IMR-90 (cell line): Measurements from ENCODE around the gene ADIG. TPM values are rescaled to one million over a fixed set of nuclear protein-coding genes. Genes with fewer than 3 reads are reported as not detected.

ENCODE experiments used
- ATAC-seq: fragments of 200-7000 bp; cut with Tn5 transposase; 2 replicates; pipeline ENCODE4 v1.9.1; 2020; ENCODE audit warnings: low read depth, mild to moderate bottlenecking, moderate library complexity
- BruUV-seq: library from RNA; stranded (reverse); fragments of 400-500 nt; replicated peaks from 2 replicates; lab custom pipeline; 2021; lab: Mats Ljungman, UMichigan
- CTCF ChIA-PET: fragments of 300-600 bp; formaldehyde crosslinking; extraction: SDS; loops from one replicate; lab custom pipeline; 2021; ENCODE audit warnings: antibody characterized with exemption; lab: Yijun Ruan, JAX
- POLR2A ChIA-PET: fragments of 300-600 bp; sonication (Branson Sonifier 250); formaldehyde crosslinking; loops from one replicate; lab custom pipeline; 2022; ENCODE audit warnings: antibody characterized with exemption; ENCODE audit not compliant: unreplicated experiment; lab: Charles Lee
- DNase-seq: peaks from one replicate; pipeline ENCODE4 v3.0.0; 2013
- H2AFZ ChIP-seq: replicated peaks from 2 replicates; pipeline ENCODE3; 2013; ENCODE audit warnings: low read length, mild to moderate bottlenecking; ENCODE audit not compliant: poor library complexity
- H2AK5ac ChIP-seq: 2 replicates; pipeline ENCODE4 v1.6.1; 2013; ENCODE audit warnings: low read depth, low read length, inconsistent platforms
- H2AK9ac ChIP-seq: replicated peaks from 2 replicates; pipeline ENCODE3; 2013; ENCODE audit warnings: mild to moderate bottlenecking, low read depth, low read length, moderate library complexity; ENCODE audit not compliant: poor library complexity
- H2BK120ac ChIP-seq: 2 replicates; pipeline ENCODE4 v1.6.1; 2013; ENCODE audit warnings: low read depth, low read length, inconsistent platforms
- H2BK15ac ChIP-seq: 3 replicates; pipeline ENCODE4 v1.6.1; 2013; ENCODE audit warnings: low read depth, low read length, inconsistent platforms
- H2BK20ac ChIP-seq: 2 replicates; pipeline ENCODE4 v1.6.1; 2013; ENCODE audit warnings: low read depth, mild to moderate bottlenecking, inconsistent platforms, low read length, moderate library complexity
- H2BK5ac ChIP-seq: 2 replicates; pipeline ENCODE4 v1.6.1; 2013; ENCODE audit warnings: mild to moderate bottlenecking, low read depth, low read length, inconsistent platforms; ENCODE audit not compliant: poor library complexity, severe bottlenecking
- H3K14ac ChIP-seq: replicated peaks from 2 replicates; pipeline ENCODE4 v1.6.1; 2013; ENCODE audit warnings: low read depth, low read length, inconsistent platforms
- H3K18ac ChIP-seq: 2 replicates; pipeline ENCODE4 v1.6.1; 2013; ENCODE audit warnings: low read depth, low read length, control low read depth
- H3K23ac ChIP-seq: 2 replicates; pipeline ENCODE4 v1.6.1; 2013; ENCODE audit warnings: low read depth, low read length, inconsistent platforms
- H3K27ac ChIP-seq: 2 replicates; pipeline ENCODE4 v1.5.1; 2013; ENCODE audit warnings: mild to moderate bottlenecking, control low read depth, low read length; ENCODE audit not compliant: insufficient read depth
- H3K27me3 ChIP-seq: 2 replicates; pipeline ENCODE4 v1.6.1; 2013; ENCODE audit warnings: low read length; ENCODE audit not compliant: control insufficient read depth, insufficient read depth
- H3K36me3 ChIP-seq: 2 replicates; pipeline ENCODE4 v1.6.1; 2013; ENCODE audit warnings: low read length, mixed read lengths; ENCODE audit not compliant: control insufficient read depth, insufficient read depth
- H3K4ac ChIP-seq: 2 replicates; pipeline ENCODE4 v1.6.1; 2013; ENCODE audit warnings: low read depth, low read length, inconsistent platforms
- H3K4me1 ChIP-seq: 2 replicates; pipeline ENCODE4 v1.6.1; 2013; ENCODE audit warnings: low read length, mixed read lengths; ENCODE audit not compliant: control insufficient read depth, insufficient read depth
- H3K4me2 ChIP-seq: 2 replicates; pipeline ENCODE4 v1.6.1; 2013; ENCODE audit warnings: low read depth, mild to moderate bottlenecking, control low read depth, low read length, moderate library complexity
- H3K4me3 ChIP-seq: 2 replicates; pipeline ENCODE4 v1.5.1; 2013; ENCODE audit warnings: low read depth, mild to moderate bottlenecking, control low read depth, low read length, moderate library complexity; ENCODE audit not compliant: insufficient read depth
- H3K56ac ChIP-seq: 2 replicates; pipeline ENCODE4 v1.6.1; 2013; ENCODE audit warnings: low read length, inconsistent platforms; ENCODE audit not compliant: insufficient read depth; ENCODE audit errors: extremely low read depth
- H3K79me1 ChIP-seq, 2 experiments: 2 replicates each; pipeline ENCODE4 v1.6.1; 2013; ENCODE audit warnings: low read length in 2 of 2, inconsistent platforms in 1 of 2, low read depth in 1 of 2
- H3K9ac ChIP-seq: 2 replicates; pipeline ENCODE4 v1.6.1; 2013; ENCODE audit warnings: low read depth, low read length, control low read depth
- H3K9me1 ChIP-seq: 2 replicates; pipeline ENCODE4 v1.6.1; 2013; ENCODE audit warnings: low read length, inconsistent platforms; ENCODE audit not compliant: insufficient read depth
- H3K9me3 ChIP-seq: 2 replicates; pipeline ENCODE4 v1.6.1; 2013; ENCODE audit warnings: low read length; ENCODE audit not compliant: control insufficient read depth, insufficient read depth
- H4K20me1 ChIP-seq: 2 replicates; pipeline ENCODE4 v1.6.1; 2013; ENCODE audit warnings: low read length, inconsistent platforms; ENCODE audit not compliant: insufficient read depth
- H4K5ac ChIP-seq: 2 replicates; pipeline ENCODE4 v1.6.1; 2013; ENCODE audit warnings: mild to moderate bottlenecking, low read depth, low read length, control low read depth
- H4K8ac ChIP-seq, 2 experiments: 2 replicates each; pipeline ENCODE4 v1.6.1; 2013; ENCODE audit warnings: low read depth in 2 of 2, low read length in 2 of 2, control low read depth in 1 of 2, inconsistent platforms in 1 of 2
- H4K91ac ChIP-seq: 2 replicates; pipeline ENCODE4 v1.6.1; 2013; ENCODE audit warnings: low read depth, low read length, inconsistent platforms; ENCODE audit not compliant: insufficient read depth
- BHLHE40 ChIP-seq: fragments of 150-350 bp; IDR thresholded peaks from 2 replicates; pipeline ENCODE4 v1.6.1; 2016; ENCODE audit warnings: mild to moderate bottlenecking, low read depth, low read length
- CEBPB ChIP-seq: IDR thresholded peaks from 2 replicates; pipeline ENCODE4 v1.6.1; 2012; ENCODE audit warnings: low read depth, low read length, improper control_type of control experiment
- CHD1 ChIP-seq: IDR thresholded peaks from 2 replicates; pipeline ENCODE4 v1.6.1; 2012; ENCODE audit warnings: low read depth, low read length, improper control_type of control experiment
- FOS ChIP-seq: fragments of 150-350 bp; IDR thresholded peaks from 2 replicates; pipeline ENCODE4 v1.6.1; 2016; ENCODE audit warnings: low read depth, low read length
- MAFK ChIP-seq: IDR thresholded peaks from 2 replicates; pipeline ENCODE4 v1.6.1; 2012; ENCODE audit warnings: low read depth, low read length, improper control_type of control experiment
- MAZ ChIP-seq: IDR thresholded peaks from 2 replicates; pipeline ENCODE4 v1.6.1; 2012; ENCODE audit warnings: low read depth, mild to moderate bottlenecking, low read length, improper control_type of control experiment, moderate library complexity, borderline replicate concordance
- MXI1 ChIP-seq: IDR thresholded peaks from 2 replicates; pipeline ENCODE4 v1.6.1; 2012; ENCODE audit warnings: low read depth, mild to moderate bottlenecking, low read length, moderate library complexity, borderline replicate concordance
- NFE2L2 ChIP-seq: fragments of 150-350 bp; IDR thresholded peaks from 2 replicates; pipeline ENCODE4 v1.6.1; 2016; ENCODE audit warnings: low read depth, mild to moderate bottlenecking, low read length
- POLR2A ChIP-seq: IDR thresholded peaks from 2 replicates; pipeline ENCODE4 v1.6.1; 2012; ENCODE audit warnings: mild to moderate bottlenecking, low read depth, low read length
- RAD21 ChIP-seq: IDR thresholded peaks from 2 replicates; pipeline ENCODE4 v1.6.1; 2012; ENCODE audit warnings: low read length, improper control_type of control experiment
- RCOR1 ChIP-seq: IDR thresholded peaks from 2 replicates; pipeline ENCODE4 v1.6.1; 2012; ENCODE audit warnings: mild to moderate bottlenecking, low read length, improper control_type of control experiment; ENCODE audit not compliant: insufficient replicate concordance
- RFX5 ChIP-seq: IDR thresholded peaks from 2 replicates; pipeline ENCODE4 v1.8.0; 2012; ENCODE audit warnings: low read depth, mild to moderate bottlenecking, low read length, moderate library complexity
- SMC3 ChIP-seq: fragments of 150-350 bp; IDR thresholded peaks from 2 replicates; pipeline ENCODE4 v1.6.1; 2016; ENCODE audit warnings: low read depth, mild to moderate bottlenecking, antibody characterized with exemption, low read length, moderate library complexity
- WGBS, 2 experiments: methylation state at CpG; one replicate each; pipeline versions ENCODE4 v1.1.5 to v1.1.7; 2013; ENCODE audit warnings: missing lambda C conversion rate in 2 of 2; ENCODE audit not compliant: insufficient read length in 1 of 2; ENCODE audit errors: extremely low coverage in 2 of 2; 5-methylcytosine and 5-hydroxymethylcytosine counted together
- dilution Hi-C: fragments of 300-500 bp; cut with HindIII; formaldehyde crosslinking; loops from one replicate; pipeline ENCODE4 v1.14.3; 2018; ENCODE audit warnings: low sequenced_read_pairs; ENCODE audit not compliant: unreplicated experiment
- in situ Hi-C: fragments of 300-500 bp; cut with MboI; formaldehyde crosslinking; loops from 3 replicates; pipeline ENCODE4 v1.14.3; 2019; ENCODE audit warnings: low sequenced_read_pairs, inconsistent platforms, mixed read lengths
- intact Hi-C: fragments of 100-400 bp; cut with micrococcal nuclease; formaldehyde crosslinking; loops from 2 replicates; pipeline ENCODE4 v1.10.0; 2022
- polyA plus RNA-seq, 3 experiments: library from polyadenylated mRNA; depleted of rRNA; stranded (reverse); fragments of >200 nt; gene quantifications; 2 replicates each; pipeline ENCODE4 v1.2.3, GENCODE V29; 2012; ENCODE audit warnings: low replicate concordance in 1 of 3
- total RNA-seq: library from RNA; depleted of rRNA; stranded (reverse); fragments of >200 nt; gene quantifications from 2 replicates; pipeline ENCODE4 v1.2.3, GENCODE V29; 2012
- TF ChIP-seq, protein P1 (sequence below): fragments of 150-350 bp; IDR thresholded peaks from 2 replicates; pipeline ENCODE4 v1.6.1; 2017; ENCODE audit warnings: mild to moderate bottlenecking, antibody characterized with exemption, low read length, low read depth
- TF ChIP-seq, protein P2 (sequence below): conservative IDR thresholded peaks from 2 replicates; pipeline ENCODE4 v1.5.1; 2012; ENCODE audit warnings: mild to moderate bottlenecking, low read depth, low read length, improper control_type of control experiment
- TF ChIP-seq, protein P3 (sequence below): fragments of 150-350 bp; IDR thresholded peaks from 2 replicates; pipeline ENCODE4 v1.6.1; 2016; ENCODE audit warnings: low read depth, mild to moderate bottlenecking, low read length, moderate library complexity, borderline replicate concordance

ADIG gene
- total and polyA plus RNA-seq, 2 of the 4 experiments (the other 2 are of a cell fraction), result not detected

- Histone ChIP-seq H3K36me3 (no peaks in the 10 kb centered on the region), H3K4me2 (no peak overlapping the region), H4K8ac (no peak overlapping the region), H4K20me1 (no peaks in the 10 kb centered on the region), H4K5ac (no peak overlapping the region), H3K4me1 (no peaks in the 10 kb centered on the region), H2AK5ac (no peak overlapping the region), H3K4me3 (no peak overlapping the region), H3K14ac (no peak overlapping the region), H2AK9ac (no peak overlapping the region), H3K9ac (no peak overlapping the region), H3K27ac (no peak overlapping the region), H2AFZ (no peak overlapping the region), H3K56ac (no peak overlapping the region), H2BK15ac (no peak overlapping the region), H3K79me1 (no peaks in the 10 kb centered on the region), H2BK5ac (no peak overlapping the region), H2BK20ac (no peak overlapping the region), H3K23ac (no peak overlapping the region), H3K18ac (no peak overlapping the region), H4K91ac (no peak overlapping the region), H3K9me1 (no peaks in the 10 kb centered on the region), H3K9me3 (no peaks in the 10 kb centered on the region), H3K4ac (no peak overlapping the region), H3K27me3 (peaks cover 26% of the 10 kb centered on the region), H2BK120ac (no peak overlapping the region)
- DNase-seq (no peak), ATAC-seq (no peak)
- intact Hi-C loops (no loop called here), dilution Hi-C loops (no loop called here), in situ Hi-C loops (no loop called here)
- POLR2A ChIA-PET, result no interaction called here
- CTCF ChIA-PET, result no interaction called here
- no TSS peak for BruUV-seq
- no peak for TF ChIP-seq RFX5
- no peak for TF ChIP-seq MXI1
- no peak for TF ChIP-seq MAFK
- TF ChIP-seq, protein P1, sequence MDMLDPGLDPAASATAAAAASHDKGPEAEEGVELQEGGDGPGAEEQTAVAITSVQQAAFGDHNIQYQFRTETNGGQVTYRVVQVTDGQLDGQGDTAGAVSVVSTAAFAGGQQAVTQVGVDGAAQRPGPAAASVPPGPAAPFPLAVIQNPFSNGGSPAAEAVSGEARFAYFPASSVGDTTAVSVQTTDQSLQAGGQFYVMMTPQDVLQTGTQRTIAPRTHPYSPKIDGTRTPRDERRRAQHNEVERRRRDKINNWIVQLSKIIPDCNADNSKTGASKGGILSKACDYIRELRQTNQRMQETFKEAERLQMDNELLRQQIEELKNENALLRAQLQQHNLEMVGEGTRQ, result no peak
- TF ChIP-seq BHLHE40, result no peak
- TF ChIP-seq, protein P2, sequence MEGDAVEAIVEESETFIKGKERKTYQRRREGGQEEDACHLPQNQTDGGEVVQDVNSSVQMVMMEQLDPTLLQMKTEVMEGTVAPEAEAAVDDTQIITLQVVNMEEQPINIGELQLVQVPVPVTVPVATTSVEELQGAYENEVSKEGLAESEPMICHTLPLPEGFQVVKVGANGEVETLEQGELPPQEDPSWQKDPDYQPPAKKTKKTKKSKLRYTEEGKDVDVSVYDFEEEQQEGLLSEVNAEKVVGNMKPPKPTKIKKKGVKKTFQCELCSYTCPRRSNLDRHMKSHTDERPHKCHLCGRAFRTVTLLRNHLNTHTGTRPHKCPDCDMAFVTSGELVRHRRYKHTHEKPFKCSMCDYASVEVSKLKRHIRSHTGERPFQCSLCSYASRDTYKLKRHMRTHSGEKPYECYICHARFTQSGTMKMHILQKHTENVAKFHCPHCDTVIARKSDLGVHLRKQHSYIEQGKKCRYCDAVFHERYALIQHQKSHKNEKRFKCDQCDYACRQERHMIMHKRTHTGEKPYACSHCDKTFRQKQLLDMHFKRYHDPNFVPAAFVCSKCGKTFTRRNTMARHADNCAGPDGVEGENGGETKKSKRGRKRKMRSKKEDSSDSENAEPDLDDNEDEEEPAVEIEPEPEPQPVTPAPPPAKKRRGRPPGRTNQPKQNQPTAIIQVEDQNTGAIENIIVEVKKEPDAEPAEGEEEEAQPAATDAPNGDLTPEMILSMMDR, result no peak
- TF ChIP-seq POLR2A, result no peak
- no peak for TF ChIP-seq MAZ
- TF ChIP-seq FOS, result no peak
- TF ChIP-seq RAD21, result no peak
- TF ChIP-seq NFE2L2, result no peak
- no peak for TF ChIP-seq CEBPB
- TF ChIP-seq, protein P3, sequence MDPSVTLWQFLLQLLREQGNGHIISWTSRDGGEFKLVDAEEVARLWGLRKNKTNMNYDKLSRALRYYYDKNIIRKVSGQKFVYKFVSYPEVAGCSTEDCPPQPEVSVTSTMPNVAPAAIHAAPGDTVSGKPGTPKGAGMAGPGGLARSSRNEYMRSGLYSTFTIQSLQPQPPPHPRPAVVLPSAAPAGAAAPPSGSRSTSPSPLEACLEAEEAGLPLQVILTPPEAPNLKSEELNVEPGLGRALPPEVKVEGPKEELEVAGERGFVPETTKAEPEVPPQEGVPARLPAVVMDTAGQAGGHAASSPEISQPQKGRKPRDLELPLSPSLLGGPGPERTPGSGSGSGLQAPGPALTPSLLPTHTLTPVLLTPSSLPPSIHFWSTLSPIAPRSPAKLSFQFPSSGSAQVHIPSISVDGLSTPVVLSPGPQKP, result no peak
- TF ChIP-seq SMC3, result no peak
- TF ChIP-seq CHD1, result no peak
- TF ChIP-seq RCOR1, result no peak
- WGBS, 2 experiments, result 75% methylated on average over 1 of the region's 2 CpGs; no CpG with 5 or more reads in 1 of the 2 experiments
Observed at GRCh38 chr20:38624084-38624483, 43.1 kb downstream of the ADIG start.
